Lung (tissue), 12 donors: Measurements from ENCODE around the gene NLGN3. TPM values are rescaled to one million over a fixed set of nuclear protein-coding genes. Genes with fewer than 3 reads are reported as not detected.

Source experiments
- ATAC-seq: fragments of 200-7000 bp; cut with Tn5 transposase; one replicate; pipeline ENCODE4 v1.9.1; 2020; ENCODE audit warnings: moderate number of reproducible peaks; ENCODE audit not compliant: insufficient read depth, low FRiP score
- DNase-seq, 3 donors: peaks; one replicate each; pipeline ENCODE4 v3.0.0-alpha.2; 2013 to 2017
- H3K27ac ChIP-seq, 2 donors: one replicate each; pipeline ENCODE4 v1.5.1; 2013; ENCODE audit warnings: mild to moderate bottlenecking in 2 of 2, moderate library complexity in 2 of 2, control low read depth in 1 of 2, inconsistent platforms in 1 of 2, low read depth in 1 of 2, low read length in 1 of 2
- H3K27me3 ChIP-seq, 3 donors: one replicate each; pipeline ENCODE4 v1.5.1; 2013; ENCODE audit warnings: low read length in 2 of 3; ENCODE audit not compliant: control insufficient read depth in 3 of 3, insufficient read depth in 3 of 3
- H3K36me3 ChIP-seq, 4 donors: one replicate each; pipeline ENCODE4 v1.5.1; 2013; ENCODE audit warnings: low read length in 4 of 4, mild to moderate bottlenecking in 1 of 4, moderate library complexity in 1 of 4; ENCODE audit not compliant: control insufficient read depth in 4 of 4, insufficient read depth in 4 of 4
- H3K4me1 ChIP-seq, 5 donors: one replicate each; pipeline ENCODE4 v1.5.1; 2013; ENCODE audit warnings: low read length in 5 of 5, mild to moderate bottlenecking in 2 of 5, moderate library complexity in 1 of 5; ENCODE audit not compliant: control insufficient read depth in 5 of 5, insufficient read depth in 5 of 5
- H3K4me3 ChIP-seq: one replicate; pipeline ENCODE4 v1.5.1; 2013; ENCODE audit warnings: mild to moderate bottlenecking, control low read depth, moderate library complexity
- H3K9ac ChIP-seq, 2 donors: one replicate each; pipeline ENCODE4 v1.5.1; 2013; ENCODE audit warnings: low read length in 2 of 2, control low read depth in 1 of 2; ENCODE audit not compliant: insufficient read depth in 1 of 2
- H3K9me3 ChIP-seq, 4 donors: one replicate each; pipeline ENCODE4 v1.5.1; 2013; ENCODE audit warnings: low read length in 3 of 4, mild to moderate bottlenecking in 1 of 4, moderate library complexity in 1 of 4; ENCODE audit not compliant: control insufficient read depth in 4 of 4, insufficient read depth in 3 of 4
- CTCF ChIP-seq: IDR thresholded peaks from 2 replicates; pipeline ENCODE4 v1.5.1; 2012; ENCODE audit warnings: mild to moderate bottlenecking; ENCODE audit errors: control extremely low read depth, extremely low read depth
- WGBS, 2 donors: extraction: QIAGEN DNeasy Blood & Tissue Kit; methylation state at CpG; one replicate each; pipeline ENCODE4 v1.1.7; 2013; 5-methylcytosine and 5-hydroxymethylcytosine counted together
- polyA plus RNA-seq, 2 donors: library from polyadenylated mRNA; stranded (reverse); fragments of 200-250 nt; gene quantifications; one replicate each; pipeline ENCODE4 v1.2.1, GENCODE V29; 2013
- total RNA-seq, 2 donors: library from RNA; depleted of rRNA in 1 of 2; stranded (reverse); fragments of >200 nt in 1 of 2; gene quantifications; one replicate each; pipeline ENCODE4 v1.2.1, GENCODE V29; 2014 to 2021
- donor health status: control.
- donor health status: control.
- donor health status: Bipolar disorder and iron deficiency.
- donor health status: healthy.
- donor health status: DM: yes; HTN: yes; CAD: no.

The NLGN3 gene
- total and polyA plus RNA-seq, 4 donors, result 0.20 to 1.5 (median 0.78) TPM

- H3K4me3 ChIP-seq, result no peak overlapping the region
- no peak for TF ChIP-seq CTCF
- no peaks in the 10 kb centered on the region for H3K27me3 ChIP-seq
- no peaks in the 10 kb centered on the region for H3K4me1 ChIP-seq
- 83 to 89% methylated on average over 12 of the region's 12 CpGs for WGBS, 2 donors
- H3K27ac ChIP-seq, result no peak overlapping the region
- peaks cover 19 to 38% (median 23%) of the 10 kb centered on the region in 4 donors for H3K36me3 ChIP-seq
- no peaks in the 10 kb centered on the region for H3K9me3 ChIP-seq
- H3K9ac ChIP-seq, result no peak overlapping the region
- ATAC-seq (no peak), DNase-seq (no peak)
Measured at GRCh38 chrX:71128166-71128833, 16.3 kb upstream of the NLGN3 start.

- WGBS, 2 donors, result 33 to 34% methylated on average over 18 of the region's 18 CpGs
- DNase-seq (peak; percentile 69 to 70 (median 70)), ATAC-seq (peak; percentile 76)
- H3K27me3 ChIP-seq, result no peaks in the 10 kb centered on the region
- no peak overlapping the region for H3K9ac ChIP-seq
- H3K9me3 ChIP-seq, result no peaks in the 10 kb centered on the region
- H3K27ac ChIP-seq, result no peak overlapping the region
- peak; percentile 65 for TF ChIP-seq CTCF
- no peak overlapping the region for H3K4me3 ChIP-seq
- H3K36me3 ChIP-seq, result peaks cover 19 to 35% (median 24%) of the 10 kb centered on the region in 4 donors
- no peaks in the 10 kb centered on the region for H3K4me1 ChIP-seq
Measured at GRCh38 chrX:71128915-71129765, 15.5 kb upstream of the NLGN3 start.

DNA sequence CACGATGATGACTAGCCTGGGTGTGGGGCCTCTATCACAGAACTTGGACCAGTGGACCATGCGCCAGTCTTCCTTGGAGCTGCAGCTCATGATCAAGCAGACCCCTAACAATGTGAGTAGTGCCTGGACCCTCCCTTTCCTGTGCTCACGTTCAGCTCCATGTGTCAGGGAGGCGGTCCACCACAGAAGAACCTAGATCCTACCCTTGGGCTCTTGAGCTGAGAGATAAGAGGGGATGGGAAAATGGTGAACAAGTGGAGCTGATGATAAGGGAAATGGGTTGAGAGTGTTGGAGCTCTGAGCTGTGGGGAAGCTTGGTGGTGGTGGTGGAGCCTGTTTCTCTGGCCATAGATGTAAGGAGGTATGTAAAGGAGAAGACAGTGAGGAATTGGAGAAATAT, 13.1 kb upstream of the NLGN3 start:
- Histone ChIP-seq H3K4me1 (no peaks in the 10 kb centered on the region), H3K9me3 (peaks cover 0 to 2% (median 0%) of the 10 kb centered on the region in 4 donors), H3K36me3 (peaks cover 21 to 30% (median 27%) of the 10 kb centered on the region in 4 donors), H3K27me3 (no peaks in the 10 kb centered on the region), H3K27ac (no peak overlapping the region), H3K4me3 (no peak overlapping the region), H3K9ac (no peak overlapping the region)
- no peak for TF ChIP-seq CTCF
- DNase-seq (no peak), ATAC-seq (no peak)
- whole genome bisulfite sequencing, 2 donors, result 77 to 79% methylated on average over 4 of the region's 4 CpGs
